ENCODE data around the gene NACA2.
A peak's percentile ranks its signal among the peaks of the same experiment; 100 is the strongest.
"Not testable (repeated sequence)": the region's sequence is repeated elsewhere in the genome, so short reads cannot be mapped to it uniquely, and the experiment has no call there.

Gene NACA2

DNA sequence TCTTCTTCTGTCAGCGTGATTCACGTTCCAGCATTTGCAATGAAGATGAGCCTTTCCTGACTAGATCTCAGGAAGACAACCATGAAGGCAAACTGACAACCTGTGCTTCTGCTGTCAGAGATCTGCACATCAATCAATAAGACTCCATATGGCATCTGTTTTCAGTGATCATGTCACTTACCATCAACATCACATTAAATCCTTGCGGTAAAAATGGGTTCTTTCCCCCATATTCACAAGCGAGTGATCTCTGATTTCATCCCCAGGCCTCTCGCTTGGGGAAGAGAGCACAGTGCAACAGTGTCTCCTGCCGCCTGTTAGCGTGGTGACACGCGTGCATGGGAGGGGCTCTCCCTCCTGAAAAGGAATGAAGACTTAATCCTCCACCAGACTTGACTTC lies 11.1 kb downstream of the NACA2 start:
- TF ChIP-seq, protein P1, sequence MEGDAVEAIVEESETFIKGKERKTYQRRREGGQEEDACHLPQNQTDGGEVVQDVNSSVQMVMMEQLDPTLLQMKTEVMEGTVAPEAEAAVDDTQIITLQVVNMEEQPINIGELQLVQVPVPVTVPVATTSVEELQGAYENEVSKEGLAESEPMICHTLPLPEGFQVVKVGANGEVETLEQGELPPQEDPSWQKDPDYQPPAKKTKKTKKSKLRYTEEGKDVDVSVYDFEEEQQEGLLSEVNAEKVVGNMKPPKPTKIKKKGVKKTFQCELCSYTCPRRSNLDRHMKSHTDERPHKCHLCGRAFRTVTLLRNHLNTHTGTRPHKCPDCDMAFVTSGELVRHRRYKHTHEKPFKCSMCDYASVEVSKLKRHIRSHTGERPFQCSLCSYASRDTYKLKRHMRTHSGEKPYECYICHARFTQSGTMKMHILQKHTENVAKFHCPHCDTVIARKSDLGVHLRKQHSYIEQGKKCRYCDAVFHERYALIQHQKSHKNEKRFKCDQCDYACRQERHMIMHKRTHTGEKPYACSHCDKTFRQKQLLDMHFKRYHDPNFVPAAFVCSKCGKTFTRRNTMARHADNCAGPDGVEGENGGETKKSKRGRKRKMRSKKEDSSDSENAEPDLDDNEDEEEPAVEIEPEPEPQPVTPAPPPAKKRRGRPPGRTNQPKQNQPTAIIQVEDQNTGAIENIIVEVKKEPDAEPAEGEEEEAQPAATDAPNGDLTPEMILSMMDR (IDR thresholded peaks at IDR 0.05; ENCODE audit: low read depth, low read length): 0 out of 2 replicates have a peak, but pooled peaks have one; percentile 10
- H3K4me3 ChIP-seq (ENCODE audit: low read depth, low read length): no peak overlapping the region

DNA sequence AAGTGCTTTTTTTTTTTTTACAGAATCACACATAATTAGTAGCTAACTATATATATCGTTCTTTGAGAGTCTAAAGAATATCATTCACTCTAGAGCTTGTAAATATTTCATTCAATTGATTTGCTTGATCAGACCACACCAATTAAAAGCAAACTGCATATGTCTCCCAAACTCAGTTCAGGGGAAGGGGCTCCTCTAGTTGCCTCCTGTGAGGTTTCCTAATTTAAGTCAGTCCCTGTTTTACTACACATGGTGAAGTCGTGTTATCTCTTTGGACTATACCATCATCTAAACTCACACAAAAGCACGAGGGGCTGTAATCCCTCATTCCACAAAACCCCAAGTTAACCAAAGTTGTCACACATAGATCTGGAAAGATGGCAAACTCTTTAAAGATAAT lies 11.7 kb downstream of the NACA2 start:
- TF ChIP-seq, protein P1 (IDR thresholded peaks at IDR 0.05; ENCODE audit: low read depth, low read length): no peak

DNA sequence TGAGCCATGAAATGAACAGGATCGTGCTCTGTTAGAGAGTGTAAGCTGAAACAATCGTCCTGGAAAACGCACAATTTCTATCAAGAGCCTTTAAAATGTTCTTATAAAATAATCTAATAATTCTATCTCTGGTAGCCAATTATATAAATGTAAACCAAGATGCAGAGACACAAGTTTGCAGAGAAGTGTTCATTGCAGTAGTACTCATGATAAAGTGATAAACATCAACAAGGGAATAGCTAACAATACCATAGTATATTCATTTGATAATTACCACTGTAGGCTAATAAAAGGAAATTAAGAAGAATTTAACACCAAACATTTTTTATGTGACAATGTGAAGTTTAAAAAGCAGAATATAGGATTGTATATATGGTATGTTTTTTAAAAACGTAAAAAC lies 12.4 kb downstream of the NACA2 start:
- TF ChIP-seq, protein P1 (IDR thresholded peaks at IDR 0.05; ENCODE audit: low read depth, low read length): no peak
- H3K4me3 ChIP-seq (ENCODE audit: low read depth, low read length): no peak overlapping the region

More for the DNA sequence above, 11.7 kb downstream of the NACA2 start:
- no peak overlapping the region for H3K4me3 ChIP-seq (ENCODE audit: low read depth, low read length)

DNA sequence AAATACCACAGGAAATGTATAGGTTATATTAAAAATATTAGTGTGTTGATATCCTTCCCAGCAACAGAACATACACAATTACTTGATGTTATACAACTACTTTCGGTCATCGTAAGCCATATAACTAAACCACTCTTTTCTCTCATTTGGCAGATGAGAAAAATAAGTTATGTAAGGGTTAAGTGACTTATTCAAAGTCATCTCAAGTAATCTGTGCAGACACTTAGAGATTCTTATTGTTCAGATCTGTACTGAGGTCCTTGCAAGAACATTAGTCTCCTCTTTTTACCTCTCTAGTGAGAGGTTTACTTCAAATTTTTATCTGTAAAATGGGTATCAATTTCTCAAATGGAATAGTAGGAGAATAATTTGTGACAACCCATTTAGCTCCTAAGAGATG lies 15.0 kb downstream of the NACA2 start:
- TF ChIP-seq, protein P1 (IDR thresholded peaks at IDR 0.05; ENCODE audit: low read depth, low read length): no peak

DNA sequence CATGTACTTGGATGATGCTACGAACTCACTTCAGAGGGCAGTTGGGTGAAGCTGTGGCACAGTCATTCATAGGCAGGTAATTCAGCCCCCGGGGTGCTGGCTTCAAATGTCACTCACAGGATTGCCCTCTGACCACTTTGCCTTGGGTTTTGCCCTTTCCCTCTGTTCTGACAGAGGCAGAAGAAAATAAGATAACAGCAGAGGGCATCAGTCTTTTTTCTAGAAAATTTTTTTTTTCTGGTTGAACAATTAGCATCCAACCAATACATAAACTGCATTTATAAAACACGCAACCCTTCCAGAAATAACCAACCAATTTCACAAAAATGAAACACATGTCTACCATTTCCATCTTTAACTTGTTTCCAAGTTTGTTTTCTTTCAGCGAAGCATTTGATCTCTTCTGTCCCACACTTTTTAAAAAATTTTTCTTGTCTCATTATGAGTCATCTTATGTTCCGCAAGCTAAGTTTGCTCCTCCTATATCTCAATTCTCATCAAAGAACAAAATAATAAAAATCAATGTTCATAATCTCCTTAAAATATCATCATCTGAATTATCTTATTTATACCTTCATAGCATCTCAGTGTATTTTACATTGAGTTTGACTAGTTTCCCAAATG lies 15.6 kb downstream of the NACA2 start:
- TF ChIP-seq, protein P1 (IDR thresholded peaks at IDR 0.05; ENCODE audit: low read depth, low read length): no peak
- no peak overlapping the region for H3K4me3 ChIP-seq (ENCODE audit: low read depth, low read length)

More for the DNA sequence above, 15.0 kb downstream of the NACA2 start:
- H3K4me3 ChIP-seq (ENCODE audit: low read depth, low read length): no peak overlapping the region

DNA sequence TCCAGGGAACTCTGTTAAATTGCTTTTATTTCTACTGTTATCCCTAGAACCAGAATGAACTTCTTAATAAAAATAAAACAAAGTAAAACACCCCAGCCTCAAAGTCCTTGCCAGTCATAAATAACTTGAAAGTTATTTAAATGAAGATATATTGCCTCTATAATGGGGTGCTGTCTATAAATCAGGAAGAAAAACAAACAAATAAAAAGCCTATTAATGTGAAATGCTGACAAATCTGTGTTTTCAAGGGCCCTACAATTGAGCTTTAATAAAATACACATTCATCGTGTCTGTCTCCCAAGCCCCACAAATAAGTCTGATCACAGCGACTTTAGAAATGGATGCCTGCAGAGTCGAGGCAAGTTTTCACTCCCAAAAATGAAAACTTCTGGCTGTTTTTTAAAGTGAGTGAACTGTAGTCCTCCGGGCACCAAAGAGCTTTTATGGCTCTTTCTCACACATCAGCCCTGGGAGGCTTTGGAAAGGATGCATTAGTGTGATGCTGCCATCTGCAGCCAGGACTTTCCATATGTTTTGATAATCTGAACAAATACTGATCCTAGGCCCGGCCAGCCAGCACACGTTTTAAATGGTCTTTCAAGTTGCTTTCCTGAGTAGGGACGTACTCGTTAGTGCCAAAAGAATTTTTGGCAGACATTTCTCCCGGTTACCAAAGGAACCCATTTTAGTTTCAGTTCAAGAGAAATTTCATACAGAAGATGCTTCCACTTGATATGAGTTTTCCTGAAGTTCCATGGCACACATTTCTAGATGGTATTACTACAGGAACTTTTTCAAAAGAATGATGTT lies 16.3 kb downstream of the NACA2 start:
- no peak overlapping the region for H3K4me3 ChIP-seq (ENCODE audit: low read depth, low read length)

DNA sequence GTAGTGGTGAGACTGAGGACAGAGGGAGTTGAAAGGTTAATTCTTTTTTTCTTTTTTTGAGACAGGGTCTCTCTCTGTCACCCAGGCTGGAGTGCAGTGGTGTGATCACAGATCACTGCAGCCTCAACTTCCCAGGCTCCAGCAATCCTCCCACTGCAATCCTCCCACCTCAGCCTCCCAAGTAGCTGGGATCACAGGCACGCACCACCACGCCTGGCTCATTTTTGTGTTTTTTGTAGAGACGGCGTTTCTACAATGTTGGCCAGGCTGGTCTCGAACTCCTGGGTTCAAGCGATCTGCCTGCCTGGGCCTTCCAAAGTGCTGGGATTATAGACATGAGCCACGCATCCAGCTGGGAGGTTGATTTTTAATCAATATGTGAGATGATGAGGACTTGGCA lies 18.5 kb downstream of the NACA2 start:
- H3K4me3 ChIP-seq (ENCODE audit: low read depth, low read length): not testable (repeated sequence)

More for the DNA sequence above, 16.3 kb downstream of the NACA2 start:
- TF ChIP-seq, protein P1 (IDR thresholded peaks at IDR 0.05; ENCODE audit: low read depth, low read length): no peak

All from WI38 (cell line).